ENCODE data around the gene NEU2.

Gene NEU2

DNA sequence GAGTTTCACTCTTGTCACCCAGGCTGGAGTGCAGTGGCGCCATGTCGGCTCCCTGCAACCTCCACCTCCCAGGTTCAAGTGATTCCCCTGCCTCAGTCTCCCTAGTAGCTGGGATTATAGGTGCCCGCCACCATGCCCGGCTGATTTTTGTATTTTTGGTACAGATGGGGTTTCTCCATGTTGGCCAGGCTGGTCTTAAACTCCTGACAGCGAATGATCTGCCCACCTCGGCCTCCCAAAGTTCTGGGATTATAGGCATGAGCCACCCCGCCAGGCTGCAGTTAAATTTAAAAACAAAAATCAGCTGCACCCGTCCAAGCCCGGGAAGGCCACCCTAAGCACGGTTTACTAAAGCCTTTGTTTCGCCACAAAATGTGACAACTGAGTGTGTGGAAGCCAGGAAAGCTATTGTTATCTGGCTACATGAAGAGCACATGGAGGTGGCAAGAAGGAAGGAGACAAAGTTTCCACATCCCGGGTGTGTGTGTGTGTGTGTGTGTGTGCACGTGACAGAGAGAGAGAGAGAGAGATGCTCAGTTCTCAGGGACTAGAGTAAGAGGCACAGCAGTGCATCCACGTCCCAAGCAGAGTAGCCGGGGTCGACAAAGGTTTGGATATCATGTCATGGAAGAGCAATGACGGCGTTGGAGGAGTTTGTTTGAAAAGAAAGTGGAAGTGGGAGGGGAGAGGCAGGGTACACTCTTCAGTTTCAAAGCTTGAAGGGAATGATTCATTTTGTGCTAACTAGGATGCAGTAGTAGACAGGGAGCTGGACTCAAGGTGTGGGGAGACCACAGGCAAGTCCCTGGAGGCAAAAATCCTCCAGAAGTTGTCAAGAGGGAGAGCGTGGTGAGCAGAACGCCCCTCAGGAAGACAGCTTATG is 47.7 kb downstream of the NEU2 start:
- FAIRE-seq: no peak

DNA sequence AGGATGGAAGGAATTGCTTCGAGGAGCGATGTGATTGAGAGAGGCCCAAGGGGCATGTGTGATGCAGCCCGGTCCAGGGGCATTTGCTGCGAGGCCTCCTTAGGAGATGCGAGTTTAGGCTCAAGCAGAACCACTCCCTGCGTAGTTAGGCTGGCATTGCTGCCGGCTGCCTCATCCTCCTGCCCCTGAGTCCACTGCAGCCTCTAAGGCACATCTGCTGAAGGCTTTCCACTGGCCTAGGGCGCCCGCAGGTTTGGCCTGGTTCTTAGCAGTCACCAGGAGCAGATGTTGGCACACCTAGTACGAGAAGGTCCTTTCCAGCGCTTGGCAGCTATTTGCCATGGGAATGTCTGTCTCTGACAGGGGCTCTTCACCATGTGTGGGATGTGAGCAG is 48.4 kb downstream of the NEU2 start:
- FAIRE-seq: no peak

DNA sequence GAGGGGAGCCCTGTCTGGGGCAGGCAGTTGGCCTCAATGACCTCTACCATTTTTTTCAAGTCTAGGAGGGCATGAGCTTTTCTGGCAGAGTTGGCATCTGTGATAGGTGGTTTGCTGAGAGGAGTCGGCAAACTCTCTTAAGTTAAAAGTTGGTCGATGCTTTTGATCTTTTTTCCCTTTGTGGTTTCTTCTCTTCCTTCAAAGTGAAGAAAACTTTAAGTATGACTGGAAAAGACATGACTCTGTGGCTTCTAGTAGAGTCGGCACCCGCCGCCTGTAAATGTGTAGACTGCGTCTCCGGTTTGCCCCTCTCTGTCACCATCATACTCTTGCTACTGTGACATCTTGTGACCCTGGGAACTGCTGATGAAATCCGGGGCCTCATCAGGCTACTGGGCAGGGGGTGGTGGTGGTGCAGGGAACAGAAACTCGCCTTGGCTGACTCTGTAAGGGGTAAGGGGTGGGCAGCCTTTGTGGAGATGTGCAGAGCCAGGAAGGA is 48.8 kb downstream of the NEU2 start:
- FAIRE-seq: no peak

DNA sequence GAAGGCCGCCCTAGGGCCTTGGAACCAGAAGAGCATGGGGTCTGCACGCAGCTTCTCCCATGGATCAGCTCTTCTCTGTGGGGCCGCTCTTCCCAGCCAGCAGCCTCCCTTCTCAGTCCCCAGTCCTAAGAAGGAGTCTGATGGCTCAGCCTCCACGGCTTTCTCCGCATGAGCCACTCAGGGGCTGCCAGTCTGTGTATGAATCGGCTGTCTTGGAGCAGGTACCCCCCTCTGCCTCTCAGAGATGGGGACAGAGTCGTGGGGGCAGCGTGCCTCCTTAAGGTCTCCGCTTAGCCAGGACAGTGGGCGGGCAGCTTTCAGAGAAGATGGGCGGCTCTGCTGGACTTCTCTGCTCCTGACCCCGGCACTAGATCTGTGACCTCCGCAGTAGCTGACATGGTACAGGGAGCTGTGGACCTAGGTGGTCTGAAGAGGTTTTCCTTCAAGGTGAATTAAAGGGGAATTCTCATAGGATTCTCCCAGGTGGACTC is 49.3 kb downstream of the NEU2 start:
- no peak for FAIRE-seq

DNA sequence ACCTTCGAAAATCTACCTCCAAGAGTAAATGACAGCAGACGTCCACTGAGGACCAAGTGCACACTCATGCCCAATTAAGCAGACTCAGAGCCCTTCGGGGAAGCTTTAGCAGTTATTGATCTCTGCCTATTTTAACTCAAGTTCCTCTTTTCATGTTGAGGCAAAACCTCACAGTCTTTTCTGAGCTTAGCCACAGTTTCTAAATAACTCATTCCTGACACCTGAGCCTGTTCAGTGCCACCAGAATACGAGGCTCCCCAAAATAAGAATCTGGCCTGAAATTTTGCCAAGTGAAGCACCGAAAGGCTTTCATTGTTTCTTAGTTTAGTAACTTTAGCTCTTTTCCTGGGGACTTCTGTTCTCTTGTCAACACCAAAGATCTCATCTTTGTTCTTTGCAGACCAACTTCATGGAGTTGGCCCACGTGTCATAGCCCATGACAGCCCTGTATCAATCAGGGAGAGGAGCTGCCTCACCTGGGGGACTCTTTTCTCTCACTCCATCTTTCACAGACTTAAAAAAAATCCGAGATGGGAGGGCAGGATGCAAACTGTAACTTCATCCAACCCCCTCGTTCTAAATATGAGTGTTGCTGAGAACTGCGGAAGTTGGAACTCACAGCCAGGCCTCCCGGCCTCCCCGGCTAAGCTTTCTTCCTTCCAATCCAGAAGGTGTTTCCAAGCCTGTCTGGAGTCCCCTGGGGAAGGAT is 49.9 kb downstream of the NEU2 start:
- FAIRE-seq: no peak

DNA sequence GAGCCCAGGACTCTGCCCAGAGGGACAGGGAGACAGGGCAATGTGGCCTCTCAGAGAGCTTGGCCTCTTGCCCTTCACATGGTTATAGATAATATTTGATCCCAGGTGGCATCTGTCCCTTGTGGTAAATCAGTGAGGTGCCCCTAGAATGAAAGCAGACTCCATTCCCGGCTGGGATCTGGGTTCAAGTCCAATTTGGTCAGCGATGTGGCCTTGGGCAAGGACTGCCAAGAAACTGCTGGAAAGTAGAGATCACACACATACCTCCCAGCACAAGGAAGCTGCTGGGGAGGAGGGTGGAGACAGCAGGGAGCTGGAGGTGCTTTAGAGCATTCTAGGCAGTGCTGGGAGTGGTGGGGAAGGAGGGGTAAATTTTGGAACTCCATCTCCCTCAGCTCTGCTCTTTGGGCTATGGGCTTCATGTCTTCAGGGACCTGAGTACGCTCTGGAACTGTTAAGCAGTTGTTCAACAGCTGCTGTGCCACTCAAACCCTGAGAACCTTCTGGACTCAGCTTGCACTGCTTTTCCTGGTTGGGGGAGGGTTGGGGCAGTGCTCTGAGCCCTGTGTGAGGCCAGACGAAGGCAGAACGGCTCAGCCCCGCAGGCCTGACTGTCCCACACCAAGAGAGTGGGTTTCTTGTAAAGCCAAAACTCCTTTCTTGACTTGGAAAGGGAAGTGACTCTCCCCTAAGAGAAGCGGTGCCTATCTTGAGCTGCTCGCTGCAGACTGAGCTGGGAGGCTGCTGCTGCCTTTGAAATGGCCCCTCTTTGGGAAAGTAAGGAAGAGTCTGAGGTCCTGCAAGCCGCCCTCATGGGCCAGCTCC is 50.7 kb downstream of the NEU2 start:
- no peak for FAIRE-seq

GRCh38 chr2:233083782-233084181 is 51.3 kb downstream of the NEU2 start:
- no peak for FAIRE-seq

- no peak for FAIRE-seq
Observed at GRCh38 chr2:233084488-233084887, 52.0 kb downstream of the NEU2 start.

All from endometrium (tissue), 2 donors.